Stomach (tissue), 9 donors: ENCODE data around the gene NKRF. TPM values are rescaled to one million over a fixed set of nuclear protein-coding genes. Genes with fewer than 3 reads are reported as not detected.
A peak's percentile ranks its signal among the peaks of the same experiment; 100 is the strongest.

Source experiments
- DNase-seq, 2 donors: peaks; one replicate each; pipeline versions ENCODE4 v3.0.0 to v3.0.0-alpha.2; 2013 to 2019
- H3K27ac ChIP-seq, 5 donors: fragments of 200-600 bp in 4 of 5; sonication (generic) in 4 of 5; one replicate each; pipeline ENCODE4 v1.5.1; 2013 to 2019; ENCODE audit warnings: mild to moderate bottlenecking in 1 of 5, moderate library complexity in 1 of 5
- H3K27me3 ChIP-seq, 3 donors: fragments of 200-600 bp; sonication (generic); one replicate each; pipeline ENCODE4 v1.5.1; 2017 to 2019; ENCODE audit warnings: mixed run types in 1 of 3
- H3K36me3 ChIP-seq, 4 donors: fragments of 200-600 bp; sonication (generic); 1 replicate in 3 of 4; 2 replicates in 1 of 4; pipeline ENCODE4 v1.5.1; 2016 to 2019
- H3K4me1 ChIP-seq, 4 donors: fragments of 200-600 bp; sonication (generic); one replicate each; pipeline ENCODE4 v1.5.1; 2016 to 2019
- H3K4me3 ChIP-seq, 4 donors: fragments of 200-600 bp; sonication (generic) in 3 of 4; one replicate each; pipeline ENCODE4 v1.5.1; 2016 to 2019; ENCODE audit warnings: mild to moderate bottlenecking in 1 of 4
- H3K9me3 ChIP-seq, 4 donors: fragments of 200-600 bp; sonication (generic); one replicate each; pipeline ENCODE4 v1.5.1; 2016 to 2019
- CTCF ChIP-seq, 7 experiments: fragments of 450-650 bp in 4 of 7; fragments of 200-600 bp in 3 of 7; sonication (generic) in 3 of 7; IDR thresholded peaks; one replicate each; pipeline ENCODE4 v1.5.1; 2016 to 2019; ENCODE audit warnings: antibody characterized with exemption in 7 of 7, control low read depth in 2 of 7, mild to moderate bottlenecking in 1 of 7
- EP300 ChIP-seq: sonication (generic); formaldehyde crosslinking; IDR thresholded peaks from one replicate; pipeline ENCODE4 v1.6.1; 2017; ENCODE audit warnings: antibody characterized with exemption
- POLR2A ChIP-seq, 4 donors: fragments of 450-650 bp; IDR thresholded peaks; one replicate each; pipeline ENCODE4 v1.6.1; 2016; ENCODE audit warnings: antibody characterized with exemption in 4 of 4, control low read depth in 2 of 4, mild to moderate bottlenecking in 1 of 4, moderate library complexity in 1 of 4
- POLR2AphosphoS5 ChIP-seq, 3 donors: sonication (generic); formaldehyde crosslinking; IDR thresholded peaks; one replicate each; pipeline ENCODE4 v1.6.1; 2016; ENCODE audit warnings: antibody characterized with exemption in 3 of 3
- WGBS, 5 donors: extraction: QIAGEN DNeasy Blood & Tissue Kit in 3 of 5; methylation state at CpG; one replicate each; pipeline versions ENCODE4 v1.1.5 to v1.1.7; 2013 to 2018; 5-methylcytosine and 5-hydroxymethylcytosine counted together
- intact Hi-C: fragments of 100-400 bp; cut with DNase I; formaldehyde crosslinking; loops from one replicate; pipeline ENCODE4 v1.15.1; 2023; ENCODE audit warnings: low total_unique reads
- polyA plus RNA-seq, 3 donors: library from polyadenylated mRNA; stranded (reverse); fragments of 200-250 nt; gene quantifications; one replicate each; pipeline ENCODE4 v1.2.3, GENCODE V29; 2013
- total RNA-seq, 5 donors: library from RNA; depleted of rRNA; stranded (reverse); fragments of >200 nt; gene quantifications; one replicate each; pipeline versions ENCODE4 v1.1.0 to v1.2.3, GENCODE V29; 2014 to 2016
- donor health status: healthy with polysubstance abuse.
- donor health status: Bipolar disorder and iron deficiency.
- donor health status: healthy.

Gene NKRF
- total and polyA plus RNA-seq, 8 donors, result 1.7 to 8.3 (median 4.2) TPM

- peak; percentile 90 to 97 for DNase-seq
- intact Hi-C loops, result no loop called here
- H3K9me3 ChIP-seq, result no peaks in the 10 kb centered on the region
- TF ChIP-seq POLR2A (IDR thresholded peaks at IDR 0.05) (peak in 2 of 4 donors; percentile 68 to 72), EP300 (no peak), POLR2AphosphoS5 (IDR thresholded peaks at IDR 0.05) (peak; percentile 65 to 92 (median 92)), CTCF (IDR thresholded peaks at IDR 0.05) (peak in 2 of 7 experiments; percentile 16 to 17)
- H3K27me3 ChIP-seq, result peaks cover 0 to 6% (median 0%) of the 10 kb centered on the region in 3 donors
- 0 to 57% (median 3%) methylated on average over 9 to 84 of the region's 86 CpGs for WGBS, 5 donors
- peaks cover 0 to 22% (median 11%) of the 10 kb centered on the region in 4 donors for H3K4me1 ChIP-seq
- peak within 1 kb of the TSS; percentile 89 to 94 (median 93) for H3K27ac ChIP-seq
- H3K4me3 ChIP-seq, result peak within 1 kb of the TSS; percentile 58 to 74 (median 64)
- peaks cover 0 to 7% (median 3%) of the 10 kb centered on the region in 4 donors for H3K36me3 ChIP-seq
Observed at GRCh38 chrX:119574394-119575266, 31.6 kb downstream of the NKRF start, which contains the start of gene UBE2A. TSS of gene UBE2A (plus strand) at chrX:119574563. CDS start at chrX:119574712, 149 bp downstream.

GRCh38 chrX:119573840-119574393, 32.3 kb downstream of the NKRF start:
- TF ChIP-seq POLR2AphosphoS5 (IDR thresholded peaks at IDR 0.05) (no peak), CTCF (IDR thresholded peaks at IDR 0.05) (no peak), EP300 (no peak), POLR2A (IDR thresholded peaks at IDR 0.05) (no peak)
- Histone ChIP-seq H3K9me3 (no peaks in the 10 kb centered on the region), H3K4me1 (peaks cover 0 to 22% (median 11%) of the 10 kb centered on the region in 4 donors), H3K27ac (peak overlapping the region; percentile 89 to 94 (median 93)), H3K27me3 (peaks cover 0 to 6% (median 0%) of the 10 kb centered on the region in 3 donors), H3K4me3 (peak overlapping the region; percentile 58 to 74 (median 64)), H3K36me3 (peaks cover 0 to 7% (median 3%) of the 10 kb centered on the region in 4 donors)
- WGBS, 5 donors, result 0 to 36% (median 5%) methylated on average over 25 to 30 of the region's 30 CpGs
- intact Hi-C loops, result no loop called here
- peak in 1 of 2 donors; percentile 69 for DNase-seq

- H3K4me3 ChIP-seq, result peak overlapping the region in 3 of 4 donors; percentile 58 to 74 (median 68)
- no peak for TF ChIP-seq POLR2A (IDR thresholded peaks at IDR 0.05)
- no peak for TF ChIP-seq EP300
- no peak for TF ChIP-seq POLR2AphosphoS5 (IDR thresholded peaks at IDR 0.05)
- TF ChIP-seq CTCF (IDR thresholded peaks at IDR 0.05), result no peak
- H3K9me3 ChIP-seq, result no peaks in the 10 kb centered on the region
- intact Hi-C loops, result no loop called here
- peaks cover 0 to 7% (median 3%) of the 10 kb centered on the region in 4 donors for H3K36me3 ChIP-seq
- peak overlapping the region in 4 of 5 donors; percentile 89 to 94 (median 94) for H3K27ac ChIP-seq
- H3K4me1 ChIP-seq, result peaks cover 0 to 22% (median 11%) of the 10 kb centered on the region in 4 donors
- peak in 1 of 2 donors; percentile 12 for DNase-seq
- H3K27me3 ChIP-seq, result peaks cover 0 to 6% (median 0%) of the 10 kb centered on the region in 3 donors
- WGBS, 5 donors, result 31 to 46% (median 40%) methylated on average over 3 of the region's 3 CpGs
Observed at GRCh38 chrX:119573222-119573621, 33.0 kb downstream of the NKRF start.

- H3K36me3 ChIP-seq, result no peaks in the 10 kb centered on the region
- intact Hi-C loops, result no loop called here
- no peaks in the 10 kb centered on the region for H3K9me3 ChIP-seq
- 82 to 88% (median 88%) methylated on average over 6 of the region's 6 CpGs for WGBS, 5 donors
- no peak overlapping the region for H3K4me3 ChIP-seq
- H3K4me1 ChIP-seq, result peaks cover 0 to 12% (median 8%) of the 10 kb centered on the region in 4 donors
- no peak overlapping the region for H3K27ac ChIP-seq
- TF ChIP-seq CTCF (IDR thresholded peaks at IDR 0.05) (no peak), POLR2A (IDR thresholded peaks at IDR 0.05) (no peak), POLR2AphosphoS5 (IDR thresholded peaks at IDR 0.05) (no peak), EP300 (no peak)
- peaks cover 0 to 6% (median 0%) of the 10 kb centered on the region in 3 donors for H3K27me3 ChIP-seq
- no peak for DNase-seq
Observed at GRCh38 chrX:119570351-119570835, 35.8 kb downstream of the NKRF start.
